Measurements from ENCODE around the gene TAS2R60. TPM values are rescaled to one million over a fixed set of nuclear protein-coding genes. Genes with fewer than 3 reads are reported as not detected.

The TAS2R60 gene
- total RNA-seq, 1 experiment from 2014 or later, result not detected

- Histone ChIP-seq H3K4ac (ENCODE audit: low read depth, low read length) (no peak overlapping the region), H3K56ac (ENCODE audit: insufficient read length, low read depth, low read length) (no peak overlapping the region), H2BK15ac (ENCODE audit: low read depth, low read length) (no peak overlapping the region), H3K14ac (ENCODE audit: insufficient read depth, low read length) (no peak overlapping the region), H2AFZ (ENCODE audit: low read length) (no peak overlapping the region), H3K23ac (ENCODE audit: insufficient read length, low read depth, low read length) (no peak overlapping the region), H3T11ph (ENCODE audit: low read length) (no peak overlapping the region), H3K23me2 (ENCODE audit: insufficient read length, low read depth, low read length, poor library complexity, severe bottlenecking) (no peaks in the 10 kb centered on the region), H2BK120ac (ENCODE audit: low read depth, low read length, poor library complexity, severe bottlenecking) (no peak overlapping the region), H3K27ac (ENCODE audit: insufficient read length, low read depth, low read length) (no peak overlapping the region), H4K91ac (ENCODE audit: insufficient read length, low read depth, low read length) (no peak overlapping the region), H3K4me2 (ENCODE audit: insufficient read depth, insufficient read length, low read length) (no peak overlapping the region), H3K9me3 (ENCODE audit: control insufficient read depth, low read depth, low read length) (no peaks in the 10 kb centered on the region), H3K9ac (ENCODE audit: extremely low read depth, insufficient read length, low read length) (no peak overlapping the region), H3K18ac (ENCODE audit: insufficient read length, low read depth, low read length) (no peak overlapping the region), H3K79me2 (ENCODE audit: insufficient read depth, low read length) (no peaks in the 10 kb centered on the region), H2BK5ac (ENCODE audit: insufficient read length, low read length) (no peak overlapping the region), H3K4me1 (ENCODE audit: insufficient read depth, low read length) (peaks cover 3% of the 10 kb centered on the region), H2AK5ac (ENCODE audit: insufficient read length, low read length) (no peak overlapping the region), H3K27me3 (ENCODE audit: insufficient read depth, low read length) (no peaks in the 10 kb centered on the region), H4K5ac (ENCODE audit: insufficient read length, low read depth, low read length) (no peak overlapping the region), H4K8ac (replicated peaks; ENCODE audit: insufficient read length, low read depth, low read length) (no peak overlapping the region), H2BK20ac (ENCODE audit: low read depth, low read length, poor library complexity, severe bottlenecking) (no peak overlapping the region), H2BK12ac (ENCODE audit: insufficient read length, low read depth, low read length) (no peak overlapping the region), H3K79me1 (ENCODE audit: insufficient read depth, low read depth, low read length, poor library complexity, severe bottlenecking) (no peaks in the 10 kb centered on the region), H4K20me1 (ENCODE audit: control insufficient read depth, insufficient read depth, insufficient read length) (no peaks in the 10 kb centered on the region)
- Mint-ChIP-seq H3K4me1 (peaks cover 27 to 30% of the 10 kb centered on the region in 2 experiments), H3K27me3 (ENCODE audit: low read depth) (no peaks in the 10 kb centered on the region; the same call in 1 of the 2 replicates), H3K27ac (no peak overlapping the region; a peak in 1 of 7 replicates), H3K9me3 (peaks cover 5 to 34% of the 10 kb centered on the region in 2 experiments; a peak in 4 of 5 replicates), H3K36me3 (ENCODE audit: insufficient read depth in 1 of 3, low read depth in 3 of 3) (peaks cover 17 to 30% (median 27%) of the 10 kb centered on the region in 3 experiments), H3K4me3 (no peak overlapping the region)
- DNase-seq, result no peak
- no CpG with 5 or more reads among the region's 11 CpGs for WGBS (ENCODE audit: extremely low coverage, insufficient read length, low lambda C conversion rate)
- no peak for TF ChIP-seq CTCF (conservative IDR thresholded peaks at IDR 0.05)
Measured at GRCh38 chr7:143418681-143419458, 24.4 kb upstream of the TAS2R60 start.
